HepG2 (cell line): ENCODE measurements around the gene DSCAML1. TPM values are rescaled to one million over a fixed set of nuclear protein-coding genes. Genes with fewer than 3 reads are reported as not detected.

Source experiments
- ARNT ChIP-seq: fragments of 450-650 bp; IDR thresholded peaks from 2 replicates; pipeline ENCODE4 v1.6.1; 2017
- CBX1 ChIP-seq: IDR thresholded peaks from one replicate; pipeline ENCODE4 v1.6.1; 2016; ENCODE audit warnings: antibody characterized with exemption, low read depth
- DNMT1 ChIP-seq: sonication (generic); formaldehyde crosslinking; IDR thresholded peaks from 2 replicates; pipeline ENCODE4 v1.5.1; 2020; ENCODE audit warnings: mild to moderate bottlenecking, missing genetic modification reagents
- GATAD1 ChIP-seq: IDR thresholded peaks from 2 replicates; pipeline ENCODE4 v1.6.1; 2016; ENCODE audit warnings: missing genetic modification reagents, missing compliant biosample characterization
- ONECUT2 ChIP-seq: sonication (generic); formaldehyde crosslinking; IDR thresholded peaks from 2 replicates; pipeline ENCODE4 v1.4.0; 2020; ENCODE audit warnings: missing genetic modification reagents
- POGZ ChIP-seq: sonication (generic); formaldehyde crosslinking; IDR thresholded peaks from 2 replicates; pipeline ENCODE4 v1.4.0; 2020; ENCODE audit warnings: mild to moderate bottlenecking, missing genetic modification reagents
- POLR2AphosphoS2 ChIP-seq: IDR thresholded peaks from 2 replicates; pipeline ENCODE4 v1.6.1; 2011; ENCODE audit warnings: low read depth, low read length, improper control_type of control experiment
- POLR2G ChIP-seq: fragments of 200-400 bp; formaldehyde crosslinking; IDR thresholded peaks from 2 replicates; pipeline ENCODE4 v1.6.1; 2018; ENCODE audit warnings: mild to moderate bottlenecking, low read depth, low read length, moderate library complexity
- PRPF4 ChIP-seq: fragments of 200-400 bp; formaldehyde crosslinking; IDR thresholded peaks from 2 replicates; pipeline ENCODE4 v1.6.1; 2016; ENCODE audit warnings: low read length, low read depth; ENCODE audit not compliant: poor library complexity, severe bottlenecking
- RFX1 ChIP-seq: fragments of 450-650 bp; IDR thresholded peaks from 2 replicates; pipeline ENCODE4 v1.6.1; 2017
- RFXAP ChIP-seq: sonication (generic); formaldehyde crosslinking; IDR thresholded peaks from 2 replicates; pipeline ENCODE4 v1.4.0; 2020; ENCODE audit warnings: missing genetic modification reagents, borderline replicate concordance
- TCF7L2 ChIP-seq: IDR thresholded peaks from 2 replicates; pipeline ENCODE4 v1.6.1; 2011; ENCODE audit warnings: mild to moderate bottlenecking, low read depth, low read length, moderate library complexity
- ZEB1 ChIP-seq: IDR thresholded peaks from 2 replicates; pipeline ENCODE4 v1.6.1; 2012; ENCODE audit warnings: mild to moderate bottlenecking, low read depth, inconsistent platforms; ENCODE audit not compliant: insufficient replicate concordance
- ZFP36L2 ChIP-seq: sonication (generic); formaldehyde crosslinking; IDR thresholded peaks from 2 replicates; pipeline ENCODE4 v1.4.0; 2020; ENCODE audit warnings: missing genetic modification reagents
- ZIK1 ChIP-seq: sonication (generic); formaldehyde crosslinking; IDR thresholded peaks from 2 replicates; pipeline ENCODE4 v1.5.0; 2020; ENCODE audit warnings: mild to moderate bottlenecking, low read depth, missing genetic modification reagents, borderline replicate concordance
- ZMYM2 ChIP-seq: sonication (generic); formaldehyde crosslinking; IDR thresholded peaks from 2 replicates; pipeline ENCODE4 v1.8.0; 2022; ENCODE audit warnings: mild to moderate bottlenecking, missing genetic modification reagents
- ZNF143 ChIP-seq: sonication (generic); formaldehyde crosslinking; IDR thresholded peaks from 2 replicates; pipeline ENCODE4 v1.4.0; 2020; ENCODE audit warnings: missing genetic modification reagents
- ZNF619 ChIP-seq: sonication (generic); formaldehyde crosslinking; IDR thresholded peaks from 2 replicates; pipeline ENCODE4 v1.4.0; 2020; ENCODE audit warnings: mild to moderate bottlenecking, missing genetic modification reagents
- ZNF7 ChIP-seq: IDR thresholded peaks from 2 replicates; pipeline ENCODE4 v1.6.1; 2016; ENCODE audit warnings: missing biosample characterization, missing genetic modification reagents
- ZNF747 ChIP-seq: sonication (generic); formaldehyde crosslinking; IDR thresholded peaks from 2 replicates; pipeline ENCODE4 v1.8.1; 2023; ENCODE audit warnings: missing genetic modification reagents, mild to moderate bottlenecking, borderline replicate concordance
- ZNF772 ChIP-seq: sonication (generic); formaldehyde crosslinking; IDR thresholded peaks from 2 replicates; pipeline ENCODE4 v1.5.0; 2020; ENCODE audit warnings: mild to moderate bottlenecking, missing genetic modification reagents
- ZNF780A ChIP-seq: sonication (generic); formaldehyde crosslinking; IDR thresholded peaks from 2 replicates; pipeline ENCODE4 v1.8.0; 2022; ENCODE audit warnings: mild to moderate bottlenecking, missing genetic modification reagents, moderate library complexity
- polyA plus RNA-seq, 8 experiments: library from polyadenylated mRNA; depleted of rRNA in 3 of 8; stranded (reverse) in 7 of 8; unstranded in 1 of 8; fragments of >200 nt; fragmentation: Illumina TruSeq in 4 of 8; extraction: Trizol in 4 of 8; gene quantifications; 2 replicates each; pipeline versions ENCODE4 v1.2.1 to v1.2.3, GENCODE V29; 2011 to 2016; ENCODE audit warnings: low read depth in 4 of 8, missing spikeins in 1 of 8, mixed read lengths in 1 of 8; ENCODE audit not compliant: insufficient read depth in 1 of 8
- total RNA-seq, 5 experiments: library from RNA; depleted of rRNA; stranded (reverse); fragments of >200 nt; fragmentation: Illumina TruSeq; extraction: Trizol; gene quantifications; 2 replicates each; pipeline ENCODE4 v1.2.3, GENCODE V29; 2016; ENCODE audit warnings: low read depth in 1 of 5
- TF ChIP-seq, protein P1 (sequence below): sonication (generic); formaldehyde crosslinking; IDR thresholded peaks from 2 replicates; pipeline ENCODE4 v1.4.0; 2020; ENCODE audit warnings: missing genetic modification reagents, borderline replicate concordance
- TF ChIP-seq, protein P2 (sequence below): sonication (generic); formaldehyde crosslinking; IDR thresholded peaks from 2 replicates; pipeline ENCODE4 v1.5.0; 2020; ENCODE audit warnings: mild to moderate bottlenecking, missing genetic modification reagents
- TF ChIP-seq, protein P3 (sequence below): sonication (generic); formaldehyde crosslinking; IDR thresholded peaks from 2 replicates; pipeline ENCODE4 v1.5.0; 2020; ENCODE audit warnings: missing genetic modification reagents, mild to moderate bottlenecking, borderline replicate concordance
- TF ChIP-seq, protein P4 (sequence below): sonication (generic); formaldehyde crosslinking; IDR thresholded peaks from 2 replicates; pipeline ENCODE4 v1.5.0; 2020; ENCODE audit warnings: mild to moderate bottlenecking, missing genetic modification reagents, borderline replicate concordance

Gene DSCAML1
- total and polyA plus RNA-seq, 2 of the 13 experiments (the other 11 are each of a cell fraction or from before 2014, with no cell fraction given) = 0.29 to 0.40 TPM

DNA sequence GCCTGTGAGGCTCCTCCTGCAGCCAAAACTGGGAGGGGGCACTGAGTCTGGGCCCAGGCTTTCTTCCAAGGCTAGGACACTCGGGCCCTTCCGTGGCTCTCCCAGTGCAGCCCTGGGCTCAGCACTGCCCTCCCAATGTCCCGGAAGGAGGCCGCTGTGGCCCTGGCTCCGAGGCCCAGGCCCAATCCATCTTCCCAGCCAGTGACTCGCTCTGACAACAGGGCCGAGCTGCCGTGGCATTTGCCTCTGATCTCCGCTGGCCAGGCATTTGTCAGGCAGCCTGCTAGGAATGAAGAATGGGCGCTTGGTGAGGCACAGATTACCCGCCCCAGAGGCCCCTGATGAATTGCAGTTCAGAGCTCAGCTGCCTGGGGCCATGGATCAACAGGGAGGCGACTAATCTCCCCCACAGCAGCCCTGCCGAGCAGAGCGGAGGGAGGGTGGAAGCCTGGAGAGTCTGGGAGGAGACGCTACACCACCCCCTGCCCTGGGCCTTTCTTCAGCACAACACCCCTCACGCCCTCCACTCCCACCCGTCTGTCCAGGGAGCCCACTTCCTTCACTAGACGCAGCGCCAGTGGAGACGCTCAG is 19.2 kb upstream of the DSCAML1 start (continued):
- TF ChIP-seq PRPF4 = no peak
- no peak for TF ChIP-seq ZNF772 (CRISPR knock-in tag)
- TF ChIP-seq TCF7L2 = no peak
- no peak for TF ChIP-seq POGZ
- no peak for TF ChIP-seq ZNF7 (CRISPR knock-in tag)
- no peak for TF ChIP-seq POLR2AphosphoS2
- TF ChIP-seq ZNF619 (CRISPR knock-in tag) = no peak
- no peak for TF ChIP-seq ZFP36L2 (CRISPR knock-in tag)
- no peak for TF ChIP-seq DNMT1
- TF ChIP-seq ZNF780A (CRISPR knock-in tag) = no peak
- TF ChIP-seq ZNF143 = no peak
- TF ChIP-seq ZNF747 (CRISPR knock-in tag) = no peak
- no peak for TF ChIP-seq GATAD1 (CRISPR knock-in tag)
- TF ChIP-seq, protein P1, sequence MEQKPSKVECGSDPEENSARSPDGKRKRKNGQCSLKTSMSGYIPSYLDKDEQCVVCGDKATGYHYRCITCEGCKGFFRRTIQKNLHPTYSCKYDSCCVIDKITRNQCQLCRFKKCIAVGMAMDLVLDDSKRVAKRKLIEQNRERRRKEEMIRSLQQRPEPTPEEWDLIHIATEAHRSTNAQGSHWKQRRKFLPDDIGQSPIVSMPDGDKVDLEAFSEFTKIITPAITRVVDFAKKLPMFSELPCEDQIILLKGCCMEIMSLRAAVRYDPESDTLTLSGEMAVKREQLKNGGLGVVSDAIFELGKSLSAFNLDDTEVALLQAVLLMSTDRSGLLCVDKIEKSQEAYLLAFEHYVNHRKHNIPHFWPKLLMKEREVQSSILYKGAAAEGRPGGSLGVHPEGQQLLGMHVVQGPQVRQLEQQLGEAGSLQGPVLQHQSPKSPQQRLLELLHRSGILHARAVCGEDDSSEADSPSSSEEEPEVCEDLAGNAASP (CRISPR knock-in tag) = no peak
- no peak; the same call in 1 of the 2 replicates for TF ChIP-seq RFXAP (CRISPR knock-in tag)
- TF ChIP-seq ZEB1 = no peak
- TF ChIP-seq ARNT = no peak
- TF ChIP-seq ZIK1 (CRISPR knock-in tag) = no peak
- TF ChIP-seq, protein P2, sequence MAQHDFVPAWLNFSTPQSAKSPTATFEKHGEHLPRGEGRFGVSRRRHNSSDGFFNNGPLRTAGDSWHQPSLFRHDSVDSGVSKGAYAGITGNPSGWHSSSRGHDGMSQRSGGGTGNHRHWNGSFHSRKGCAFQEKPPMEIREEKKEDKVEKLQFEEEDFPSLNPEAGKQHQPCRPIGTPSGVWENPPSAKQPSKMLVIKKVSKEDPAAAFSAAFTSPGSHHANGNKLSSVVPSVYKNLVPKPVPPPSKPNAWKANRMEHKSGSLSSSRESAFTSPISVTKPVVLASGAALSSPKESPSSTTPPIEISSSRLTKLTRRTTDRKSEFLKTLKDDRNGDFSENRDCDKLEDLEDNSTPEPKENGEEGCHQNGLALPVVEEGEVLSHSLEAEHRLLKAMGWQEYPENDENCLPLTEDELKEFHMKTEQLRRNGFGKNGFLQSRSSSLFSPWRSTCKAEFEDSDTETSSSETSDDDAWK (CRISPR knock-in tag) = no peak
- TF ChIP-seq, protein P3, sequence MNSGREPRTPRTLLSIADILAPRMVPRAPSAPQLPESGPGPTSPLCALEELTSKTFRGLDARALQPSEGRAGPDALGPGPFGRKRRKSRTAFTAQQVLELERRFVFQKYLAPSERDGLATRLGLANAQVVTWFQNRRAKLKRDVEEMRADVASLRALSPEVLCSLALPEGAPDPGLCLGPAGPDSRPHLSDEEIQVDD (CRISPR knock-in tag) = no peak
- no peak for TF ChIP-seq ONECUT2 (CRISPR knock-in tag)
- TF ChIP-seq ZMYM2 (CRISPR knock-in tag) = no peak
- peak; percentile 54; the same call in 1 of the 2 replicates for TF ChIP-seq POLR2G
- TF ChIP-seq, protein P4, sequence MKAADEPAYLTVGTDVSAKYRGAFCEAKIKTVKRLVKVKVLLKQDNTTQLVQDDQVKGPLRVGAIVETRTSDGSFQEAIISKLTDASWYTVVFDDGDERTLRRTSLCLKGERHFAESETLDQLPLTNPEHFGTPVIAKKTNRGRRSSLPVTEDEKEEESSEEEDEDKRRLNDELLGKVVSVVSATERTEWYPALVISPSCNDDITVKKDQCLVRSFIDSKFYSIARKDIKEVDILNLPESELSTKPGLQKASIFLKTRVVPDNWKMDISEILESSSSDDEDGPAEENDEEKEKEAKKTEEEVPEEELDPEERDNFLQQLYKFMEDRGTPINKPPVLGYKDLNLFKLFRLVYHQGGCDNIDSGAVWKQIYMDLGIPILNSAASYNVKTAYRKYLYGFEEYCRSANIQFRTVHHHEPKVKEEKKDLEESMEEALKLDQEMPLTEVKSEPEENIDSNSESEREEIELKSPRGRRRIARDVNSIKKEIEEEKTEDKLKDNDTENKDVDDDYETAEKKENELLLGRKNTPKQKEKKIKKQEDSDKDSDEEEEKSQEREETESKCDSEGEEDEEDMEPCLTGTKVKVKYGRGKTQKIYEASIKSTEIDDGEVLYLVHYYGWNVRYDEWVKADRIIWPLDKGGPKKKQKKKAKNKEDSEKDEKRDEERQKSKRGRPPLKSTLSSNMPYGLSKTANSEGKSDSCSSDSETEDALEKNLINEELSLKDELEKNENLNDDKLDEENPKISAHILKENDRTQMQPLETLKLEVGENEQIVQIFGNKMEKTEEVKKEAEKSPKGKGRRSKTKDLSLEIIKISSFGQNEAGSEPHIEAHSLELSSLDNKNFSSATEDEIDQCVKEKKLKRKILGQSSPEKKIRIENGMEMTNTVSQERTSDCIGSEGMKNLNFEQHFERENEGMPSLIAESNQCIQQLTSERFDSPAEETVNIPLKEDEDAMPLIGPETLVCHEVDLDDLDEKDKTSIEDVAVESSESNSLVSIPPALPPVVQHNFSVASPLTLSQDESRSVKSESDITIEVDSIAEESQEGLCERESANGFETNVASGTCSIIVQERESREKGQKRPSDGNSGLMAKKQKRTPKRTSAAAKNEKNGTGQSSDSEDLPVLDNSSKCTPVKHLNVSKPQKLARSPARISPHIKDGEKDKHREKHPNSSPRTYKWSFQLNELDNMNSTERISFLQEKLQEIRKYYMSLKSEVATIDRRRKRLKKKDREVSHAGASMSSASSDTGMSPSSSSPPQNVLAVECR (CRISPR knock-in tag) = no peak
- no peak for TF ChIP-seq RFX1
- TF ChIP-seq CBX1 = no peak
